ENCODE results near the gene GALNT15.

DNA sequence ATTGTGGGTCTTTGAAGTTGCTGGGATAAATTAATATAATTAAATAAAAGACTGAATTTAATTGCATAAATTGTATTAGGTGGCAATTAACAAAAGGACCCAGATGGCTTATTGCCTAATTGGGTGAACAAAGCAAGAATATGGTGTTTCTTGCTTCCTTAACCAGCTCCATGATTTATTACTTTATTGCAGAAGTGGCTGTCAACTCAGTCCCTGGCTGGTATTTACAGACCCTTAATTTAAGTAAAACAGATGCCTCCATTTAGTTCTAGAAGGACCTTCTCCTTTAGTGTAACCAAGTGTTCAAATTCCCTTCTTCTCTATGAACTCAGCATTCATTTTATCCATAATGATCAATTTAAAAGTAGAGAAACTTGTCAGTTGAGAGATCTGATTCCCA, 55.2 kb downstream of the GALNT15 start:
- TF ChIP-seq POLR2A (IDR thresholded peaks at IDR 0.05; ENCODE audit: low read depth, low read length) (no peak), POLR2AphosphoS5 (IDR thresholded peaks at IDR 0.05; ENCODE audit: low read depth, low read length) (no peak), TAF1 (IDR thresholded peaks at IDR 0.05; ENCODE audit: borderline replicate concordance, low read depth, low read length) (no peak)

Measured in GM12892 (cell line).